ENCODE results near the gene CDH23. TPM values are rescaled to one million over a fixed set of nuclear protein-coding genes. Genes with fewer than 3 reads are reported as not detected.
A peak's percentile ranks its signal among the peaks of the same experiment; 100 is the strongest.

The CDH23 gene
- total RNA-seq, 4 donors from 2014 or later: 0.72 to 4.1 (median 2.2) TPM

DNA sequence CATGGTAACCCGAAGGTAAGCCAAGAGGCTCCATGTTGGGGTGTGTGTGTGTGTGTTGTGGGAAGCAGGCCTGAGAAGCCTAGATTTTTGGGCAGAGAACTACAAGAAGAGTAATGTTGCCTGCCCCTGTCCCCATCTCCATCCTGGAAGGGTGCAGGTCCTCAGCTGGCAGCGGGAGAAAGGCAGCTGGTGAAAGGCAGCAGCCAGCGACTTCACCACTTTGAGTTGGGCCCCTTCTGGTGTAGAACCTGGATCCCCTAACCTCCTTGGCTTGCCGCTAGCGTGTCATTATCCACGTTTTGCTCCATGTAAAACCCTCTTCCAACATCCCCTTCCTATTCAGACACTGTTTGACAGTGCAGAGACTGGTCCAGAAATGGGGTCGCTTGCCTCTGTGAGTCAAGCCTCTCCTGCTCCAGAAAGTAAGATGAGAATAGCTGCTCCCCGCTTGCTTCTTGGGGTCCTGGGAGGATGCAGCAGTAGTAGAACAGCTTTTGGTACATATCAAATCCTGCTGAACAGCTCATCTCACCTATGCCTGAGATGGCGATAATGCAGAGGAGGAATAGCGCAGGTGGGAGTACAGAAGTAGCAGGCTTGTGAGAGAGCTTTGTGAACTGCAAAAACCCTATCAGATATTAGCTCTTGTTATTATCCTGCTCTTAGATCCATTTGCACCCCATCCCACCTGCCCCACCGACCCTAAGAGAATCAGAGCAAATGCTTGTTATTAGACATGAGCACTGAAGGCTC lies 22.1 kb upstream of the CDH23 start:
- 89% methylated on average over 10 of the region's 11 CpGs for WGBS
- Histone ChIP-seq H3K9me3 (no peaks in the 10 kb centered on the region), H3K4me3 (no peak overlapping the region), H3K27ac (no peak overlapping the region), H3K36me3 (no peaks in the 10 kb centered on the region), H3K4me1 (peaks cover 21% of the 10 kb centered on the region), H3K27me3 (no peaks in the 10 kb centered on the region)
- no peak for DNase-seq (ENCODE audit: low spot score in 2 of 2)
- TF ChIP-seq, protein P1, sequence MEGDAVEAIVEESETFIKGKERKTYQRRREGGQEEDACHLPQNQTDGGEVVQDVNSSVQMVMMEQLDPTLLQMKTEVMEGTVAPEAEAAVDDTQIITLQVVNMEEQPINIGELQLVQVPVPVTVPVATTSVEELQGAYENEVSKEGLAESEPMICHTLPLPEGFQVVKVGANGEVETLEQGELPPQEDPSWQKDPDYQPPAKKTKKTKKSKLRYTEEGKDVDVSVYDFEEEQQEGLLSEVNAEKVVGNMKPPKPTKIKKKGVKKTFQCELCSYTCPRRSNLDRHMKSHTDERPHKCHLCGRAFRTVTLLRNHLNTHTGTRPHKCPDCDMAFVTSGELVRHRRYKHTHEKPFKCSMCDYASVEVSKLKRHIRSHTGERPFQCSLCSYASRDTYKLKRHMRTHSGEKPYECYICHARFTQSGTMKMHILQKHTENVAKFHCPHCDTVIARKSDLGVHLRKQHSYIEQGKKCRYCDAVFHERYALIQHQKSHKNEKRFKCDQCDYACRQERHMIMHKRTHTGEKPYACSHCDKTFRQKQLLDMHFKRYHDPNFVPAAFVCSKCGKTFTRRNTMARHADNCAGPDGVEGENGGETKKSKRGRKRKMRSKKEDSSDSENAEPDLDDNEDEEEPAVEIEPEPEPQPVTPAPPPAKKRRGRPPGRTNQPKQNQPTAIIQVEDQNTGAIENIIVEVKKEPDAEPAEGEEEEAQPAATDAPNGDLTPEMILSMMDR (IDR thresholded peaks at IDR 0.05): no peak
- TF ChIP-seq POLR2A (IDR thresholded peaks at IDR 0.05) (no peak), EP300 (IDR thresholded peaks at IDR 0.05) (no peak), POLR2AphosphoS5 (IDR thresholded peaks at IDR 0.05) (no peak)

DNA sequence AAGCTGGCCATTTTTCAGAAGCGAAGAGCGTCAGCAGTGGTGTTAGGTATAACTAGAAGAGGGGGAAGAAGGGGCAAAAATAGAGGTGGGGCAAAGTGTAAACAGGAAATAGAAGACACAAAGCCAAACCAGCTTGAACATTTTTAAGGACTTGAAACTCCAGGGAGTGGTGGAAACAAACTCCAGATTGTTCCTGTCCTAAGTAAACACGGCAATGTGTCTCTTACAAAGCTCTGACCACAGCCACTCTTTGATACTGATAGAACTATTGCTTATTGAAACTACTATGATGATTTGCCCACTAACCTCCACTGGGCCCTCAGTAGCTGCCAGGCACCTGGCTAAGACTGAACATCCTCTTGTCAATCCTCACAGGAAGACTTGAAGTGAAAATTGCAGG lies 20.8 kb upstream of the CDH23 start:
- no peak for TF ChIP-seq POLR2AphosphoS5 (IDR thresholded peaks at IDR 0.05)
- TF ChIP-seq POLR2A (IDR thresholded peaks at IDR 0.05): no peak
- no peak for TF ChIP-seq EP300 (IDR thresholded peaks at IDR 0.05)
- TF ChIP-seq, protein P1 (IDR thresholded peaks at IDR 0.05): no peak
- H3K27ac ChIP-seq: no peak overlapping the region
- WGBS: 52% methylated on average over 3 of the region's 3 CpGs

DNA sequence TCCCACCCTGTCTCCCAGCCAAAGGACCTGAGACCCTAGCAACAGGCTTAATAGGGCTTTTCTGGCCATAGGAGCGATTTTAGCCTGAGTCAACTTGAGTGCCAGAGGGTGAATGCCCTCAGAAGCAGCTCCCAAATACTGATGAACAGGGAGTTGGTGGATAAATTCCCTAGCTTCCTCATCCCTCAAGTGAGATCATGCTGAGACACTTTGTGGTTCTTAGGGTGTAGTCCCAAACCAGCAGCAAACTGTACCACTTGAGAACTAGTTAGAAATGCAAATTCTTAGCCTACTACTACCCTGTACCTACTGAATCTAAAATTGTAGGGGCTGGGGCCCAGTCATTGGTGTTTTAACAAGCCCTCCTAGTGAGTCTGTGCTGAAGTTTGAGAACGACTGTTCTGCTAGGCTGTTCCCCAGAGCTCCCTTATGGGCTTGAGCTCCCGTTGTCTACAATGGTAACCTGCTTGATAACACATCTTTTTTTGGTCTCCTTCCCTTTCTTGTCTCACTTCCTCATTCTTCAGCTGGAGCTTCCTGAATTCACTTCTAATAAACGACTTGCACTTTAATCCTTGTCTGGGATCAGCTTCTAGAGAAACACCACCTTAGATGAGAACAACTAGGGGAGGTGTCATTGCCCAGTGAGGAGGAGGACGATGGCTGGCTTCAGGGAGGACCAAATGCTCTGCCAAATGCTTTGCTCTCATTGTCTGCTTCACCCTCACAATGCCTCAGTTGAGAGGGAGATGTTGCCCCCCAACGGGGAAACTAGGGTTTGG lies 18.2 kb upstream of the CDH23 start:
- no peaks in the 10 kb centered on the region for H3K27me3 ChIP-seq
- no peak for TF ChIP-seq POLR2A (IDR thresholded peaks at IDR 0.05)
- TF ChIP-seq EP300 (IDR thresholded peaks at IDR 0.05): no peak
- TF ChIP-seq, protein P1 (IDR thresholded peaks at IDR 0.05): no peak
- TF ChIP-seq POLR2AphosphoS5 (IDR thresholded peaks at IDR 0.05): no peak
- 59% methylated on average over 6 of the region's 6 CpGs for whole genome bisulfite sequencing
- no peaks in the 10 kb centered on the region for H3K36me3 ChIP-seq
- no peak for DNase-seq (ENCODE audit: low spot score in 2 of 2)
- no peak overlapping the region for H3K4me3 ChIP-seq
- H3K4me1 ChIP-seq: peaks cover 21% of the 10 kb centered on the region
- H3K9me3 ChIP-seq: no peaks in the 10 kb centered on the region
- peak overlapping the region; percentile 19 for H3K27ac ChIP-seq

More for the DNA sequence above, 20.8 kb upstream of the CDH23 start:
- no peak for DNase-seq (ENCODE audit: low spot score in 2 of 2)
- Histone ChIP-seq H3K9me3 (no peaks in the 10 kb centered on the region), H3K27me3 (no peaks in the 10 kb centered on the region), H3K4me3 (no peak overlapping the region), H3K36me3 (no peaks in the 10 kb centered on the region), H3K4me1 (peaks cover 21% of the 10 kb centered on the region)

DNA sequence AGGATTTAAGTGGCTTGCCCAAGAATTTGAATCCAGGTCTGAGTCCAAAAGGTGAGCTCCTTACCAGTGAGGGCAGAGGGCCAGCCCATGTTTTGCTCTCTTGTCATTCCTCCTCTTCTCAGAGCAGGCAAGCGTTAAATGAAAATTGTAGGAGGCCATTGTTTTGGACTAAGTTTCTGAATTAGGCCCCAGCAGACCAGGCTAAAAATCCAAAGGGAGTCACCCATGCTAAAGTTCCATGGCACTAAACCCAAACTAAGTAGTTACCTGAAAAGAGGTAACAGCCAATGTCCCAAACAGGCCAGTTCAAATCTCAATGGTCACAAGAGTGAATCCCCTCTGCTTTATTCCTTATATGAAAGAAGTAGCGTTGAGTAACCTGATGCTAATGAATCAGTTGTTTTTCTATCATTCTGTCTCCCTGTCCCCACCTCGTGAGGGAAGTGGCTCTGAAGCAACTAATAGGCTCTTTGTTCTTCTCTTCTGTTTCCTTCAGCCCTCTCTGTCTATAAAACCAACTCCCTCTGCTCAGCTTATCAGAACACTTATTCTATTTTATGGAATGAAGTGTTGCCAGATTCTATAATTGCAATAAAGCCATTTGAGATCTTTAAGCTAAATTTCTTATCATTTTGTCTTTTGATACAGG lies 17.5 kb upstream of the CDH23 start:
- no peak for DNase-seq (ENCODE audit: low spot score in 2 of 2)
- no peak overlapping the region for H3K4me3 ChIP-seq
- WGBS: 74% methylated on average over 3 of the region's 3 CpGs
- TF ChIP-seq, protein P1 (IDR thresholded peaks at IDR 0.05): no peak
- no peak for TF ChIP-seq EP300 (IDR thresholded peaks at IDR 0.05)
- TF ChIP-seq POLR2A (IDR thresholded peaks at IDR 0.05): no peak
- no peak for TF ChIP-seq POLR2AphosphoS5 (IDR thresholded peaks at IDR 0.05)
- no peaks in the 10 kb centered on the region for H3K27me3 ChIP-seq
- H3K27ac ChIP-seq: no peak overlapping the region
- no peaks in the 10 kb centered on the region for H3K36me3 ChIP-seq
- no peaks in the 10 kb centered on the region for H3K9me3 ChIP-seq
- peaks cover 21% of the 10 kb centered on the region for H3K4me1 ChIP-seq

DNA sequence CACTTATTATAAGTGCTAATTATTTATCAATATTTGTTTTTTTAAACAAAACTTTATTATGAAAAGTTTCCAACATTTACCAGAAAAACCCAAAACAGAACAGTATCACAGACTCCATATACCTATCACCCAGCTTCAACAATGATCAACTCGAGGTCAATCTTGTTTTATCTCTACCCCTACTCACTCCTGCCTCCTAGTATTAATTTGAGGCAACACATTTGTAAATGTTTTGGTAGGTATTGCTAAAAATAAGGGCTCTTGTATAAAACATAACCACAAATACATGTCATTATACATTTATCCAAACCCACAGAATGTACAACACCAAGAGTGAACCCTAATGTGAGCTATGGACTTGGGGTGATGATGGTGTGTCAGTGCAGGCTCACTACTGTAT lies 15.9 kb upstream of the CDH23 start:
- H3K27ac ChIP-seq: no peak overlapping the region
- 23% methylated on average over 1 of the region's 1 CpG for WGBS
- H3K4me3 ChIP-seq: no peak overlapping the region
- TF ChIP-seq POLR2A (IDR thresholded peaks at IDR 0.05): no peak
- H3K9me3 ChIP-seq: no peaks in the 10 kb centered on the region
- no peaks in the 10 kb centered on the region for H3K36me3 ChIP-seq
- no peaks in the 10 kb centered on the region for H3K27me3 ChIP-seq
- H3K4me1 ChIP-seq: peaks cover 21% of the 10 kb centered on the region
- DNase-seq (ENCODE audit: low spot score in 2 of 2): no peak

All from suprapubic skin (tissue), 4 donors.